ENCODE data around the gene ALCAM.

GRCh38 chr3:105532251-105532650, 165.5 kb downstream of the ALCAM start:
- TF ChIP-seq, protein P1, sequence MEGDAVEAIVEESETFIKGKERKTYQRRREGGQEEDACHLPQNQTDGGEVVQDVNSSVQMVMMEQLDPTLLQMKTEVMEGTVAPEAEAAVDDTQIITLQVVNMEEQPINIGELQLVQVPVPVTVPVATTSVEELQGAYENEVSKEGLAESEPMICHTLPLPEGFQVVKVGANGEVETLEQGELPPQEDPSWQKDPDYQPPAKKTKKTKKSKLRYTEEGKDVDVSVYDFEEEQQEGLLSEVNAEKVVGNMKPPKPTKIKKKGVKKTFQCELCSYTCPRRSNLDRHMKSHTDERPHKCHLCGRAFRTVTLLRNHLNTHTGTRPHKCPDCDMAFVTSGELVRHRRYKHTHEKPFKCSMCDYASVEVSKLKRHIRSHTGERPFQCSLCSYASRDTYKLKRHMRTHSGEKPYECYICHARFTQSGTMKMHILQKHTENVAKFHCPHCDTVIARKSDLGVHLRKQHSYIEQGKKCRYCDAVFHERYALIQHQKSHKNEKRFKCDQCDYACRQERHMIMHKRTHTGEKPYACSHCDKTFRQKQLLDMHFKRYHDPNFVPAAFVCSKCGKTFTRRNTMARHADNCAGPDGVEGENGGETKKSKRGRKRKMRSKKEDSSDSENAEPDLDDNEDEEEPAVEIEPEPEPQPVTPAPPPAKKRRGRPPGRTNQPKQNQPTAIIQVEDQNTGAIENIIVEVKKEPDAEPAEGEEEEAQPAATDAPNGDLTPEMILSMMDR (IDR thresholded peaks at IDR 0.05): no peak
- no peak for TF ChIP-seq POLR2A (IDR thresholded peaks at IDR 0.05)

All from transverse colon (tissue), 3 donors.